ACHN (cell line): Measurements from ENCODE around the gene ANKRD16.
"Not testable (repeated sequence)": the region's sequence is repeated elsewhere in the genome, so short reads cannot be mapped to it uniquely, and the experiment has no call there.

Experiments
- DNase-seq: peaks from one replicate; pipeline ENCODE4 v3.0.0-alpha.2; 2015
- in situ Hi-C: cut with HindIII; loops from 2 replicates; pipeline ENCODE4 v1.10.0; 2017; ENCODE audit warnings: low sequenced_read_pairs, low pct_ligation_motif_present, low pct_unique_long_range_greater_than_20kb

ANKRD16 gene

GRCh38 chr10:5888351-5888750 is 1.3 kb downstream of the ANKRD16 start:
- DNase-seq: no peak
- in situ Hi-C loops: no loop called here

DNA sequence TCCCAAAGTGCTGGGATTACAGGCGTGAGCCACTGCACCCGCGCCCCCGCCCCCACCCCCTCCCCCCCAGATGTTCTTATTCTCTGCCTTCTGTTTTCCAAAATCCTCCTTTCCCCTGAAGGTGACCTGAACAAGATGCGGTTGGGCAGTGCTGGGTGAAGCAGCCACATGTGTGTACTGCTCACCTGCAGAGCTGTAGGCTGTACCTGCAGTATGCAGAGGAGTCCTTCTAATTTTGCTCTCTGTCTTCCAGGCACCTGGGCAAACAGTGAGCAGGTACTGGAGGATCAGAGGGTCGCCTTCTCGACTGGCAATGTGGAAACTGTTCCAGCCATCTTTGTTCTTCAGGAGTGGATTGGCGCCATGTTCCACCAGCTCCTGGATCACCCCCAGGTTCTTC is 2.1 kb downstream of the ANKRD16 start:
- no peak for DNase-seq
- in situ Hi-C loops: no loop called here

GRCh38 chr10:5887029-5887428 is 2.7 kb downstream of the ANKRD16 start:
- no peak for DNase-seq
- in situ Hi-C loops: no loop called here

DNA sequence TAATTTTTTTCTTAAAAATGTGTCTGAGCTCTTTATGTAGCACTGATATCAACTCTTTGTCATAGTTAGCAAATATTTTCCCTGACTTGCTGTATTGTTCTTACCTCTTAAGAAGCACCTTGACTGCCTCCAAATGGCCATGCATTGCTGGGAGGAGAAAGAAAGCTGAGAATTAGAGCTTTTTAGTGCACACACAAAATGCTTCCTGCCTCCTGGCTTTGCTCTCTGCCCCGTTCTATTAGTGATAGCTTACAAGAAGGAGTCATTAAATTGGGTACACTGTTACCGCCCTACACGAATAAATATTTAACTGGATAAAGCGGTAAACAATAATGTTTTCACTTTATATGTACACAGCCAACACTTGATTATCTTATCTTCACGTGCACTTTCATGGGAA is 4.1 kb downstream of the ANKRD16 start:
- DNase-seq: no peak
- in situ Hi-C loops: no loop called here

- in situ Hi-C loops: no loop called here
- DNase-seq: no peak
These were observed 6.7 kb downstream of the ANKRD16 start for GRCh38 chr10:5882961-5883360.

DNA sequence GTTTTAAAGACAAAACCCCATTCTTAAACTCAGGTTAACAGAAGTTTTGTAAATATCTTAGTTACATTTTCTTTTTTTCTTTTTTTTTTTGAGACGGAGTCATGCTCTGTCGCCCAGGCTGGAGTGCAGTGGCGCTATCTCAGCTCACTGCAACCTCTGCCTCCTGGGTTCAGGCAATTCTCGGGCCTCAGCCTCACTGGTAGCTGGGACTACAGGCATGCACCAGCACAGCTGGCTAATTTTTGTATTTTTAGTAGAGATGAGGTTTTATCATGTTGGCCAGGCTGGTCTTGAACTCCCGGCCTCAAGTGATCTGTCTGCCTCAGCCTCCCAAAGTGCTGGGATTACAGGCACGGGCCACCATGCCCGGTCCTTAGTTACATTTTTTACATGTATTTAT is 12.7 kb downstream of the ANKRD16 start:
- in situ Hi-C loops: not testable (repeated sequence)

GRCh38 chr10:5876181-5876768 is 13.4 kb downstream of the ANKRD16 start:
- in situ Hi-C loops: no loop called here
- no peak for DNase-seq

More for the DNA sequence above, 12.7 kb downstream of the ANKRD16 start:
- DNase-seq: not testable (repeated sequence)

DNA sequence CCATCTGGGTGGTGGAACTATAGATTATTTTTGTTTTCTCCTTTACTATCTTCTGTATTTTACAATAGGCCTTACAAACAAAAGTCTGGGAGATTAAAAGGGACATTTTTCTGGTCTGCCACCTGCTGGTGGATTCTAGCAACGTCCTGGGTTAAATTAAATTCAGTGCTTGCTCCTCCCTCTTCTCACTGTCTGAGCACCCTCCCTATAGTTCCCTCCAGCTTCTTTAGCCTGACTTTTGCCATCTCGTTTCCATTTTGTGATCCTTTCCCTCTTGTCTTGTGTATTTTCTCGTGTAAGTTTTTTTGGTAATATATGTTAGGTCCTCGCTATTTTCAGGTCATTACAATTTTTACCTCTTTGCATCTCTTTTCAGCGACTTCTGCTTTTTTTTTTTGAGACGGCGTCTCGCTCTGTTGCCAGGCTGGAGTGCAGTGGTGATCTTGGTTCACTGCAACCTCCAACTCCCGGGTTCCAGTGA is 16.1 kb downstream of the ANKRD16 start:
- in situ Hi-C loops: no loop called here

GRCh38 chr10:5871596-5871995 is 18.1 kb downstream of the ANKRD16 start:
- no peak for DNase-seq
- in situ Hi-C loops: no loop called here

More for the DNA sequence above, 16.1 kb downstream of the ANKRD16 start:
- peak; percentile 61 for DNase-seq

- in situ Hi-C loops: no loop called here
These were observed 20.5 kb downstream of the ANKRD16 start for GRCh38 chr10:5869156-5869555.

GRCh38 chr10:5868383-5868782 is 21.3 kb downstream of the ANKRD16 start:
- in situ Hi-C loops, DNase-seq: not testable (repeated sequence)

More at GRCh38 chr10:5869156-5869555, 20.5 kb downstream of the ANKRD16 start:
- no peak for DNase-seq

DNA sequence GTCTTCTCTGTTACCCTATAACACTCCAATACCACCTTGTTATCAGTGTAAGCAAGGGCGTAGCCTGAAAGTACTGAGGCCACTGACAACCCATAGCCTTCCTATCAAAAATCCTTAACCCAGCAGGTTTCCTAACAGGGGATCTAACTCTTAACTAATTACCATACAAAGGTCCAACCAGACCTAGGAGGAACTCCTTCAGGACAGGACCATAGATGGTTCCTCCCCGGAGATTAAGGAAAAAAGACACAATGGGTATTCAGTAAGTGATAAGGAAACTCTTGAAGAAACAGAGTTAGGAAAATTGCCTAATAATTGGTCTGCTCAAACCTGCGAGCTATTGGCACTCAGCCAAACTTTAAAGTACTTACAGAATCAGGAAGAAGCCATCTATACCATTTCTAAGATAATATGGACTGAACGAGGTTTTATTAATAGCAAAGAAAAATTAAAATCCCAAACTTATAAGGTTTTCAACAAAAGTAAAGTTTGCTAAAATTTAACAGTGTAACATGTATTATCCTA is 22.5 kb downstream of the ANKRD16 start:
- in situ Hi-C loops, DNase-seq: not testable (repeated sequence)

- DNase-seq, in situ Hi-C loops: not testable (repeated sequence)
These were observed 23.1 kb downstream of the ANKRD16 start for GRCh38 chr10:5866451-5867081.

DNA sequence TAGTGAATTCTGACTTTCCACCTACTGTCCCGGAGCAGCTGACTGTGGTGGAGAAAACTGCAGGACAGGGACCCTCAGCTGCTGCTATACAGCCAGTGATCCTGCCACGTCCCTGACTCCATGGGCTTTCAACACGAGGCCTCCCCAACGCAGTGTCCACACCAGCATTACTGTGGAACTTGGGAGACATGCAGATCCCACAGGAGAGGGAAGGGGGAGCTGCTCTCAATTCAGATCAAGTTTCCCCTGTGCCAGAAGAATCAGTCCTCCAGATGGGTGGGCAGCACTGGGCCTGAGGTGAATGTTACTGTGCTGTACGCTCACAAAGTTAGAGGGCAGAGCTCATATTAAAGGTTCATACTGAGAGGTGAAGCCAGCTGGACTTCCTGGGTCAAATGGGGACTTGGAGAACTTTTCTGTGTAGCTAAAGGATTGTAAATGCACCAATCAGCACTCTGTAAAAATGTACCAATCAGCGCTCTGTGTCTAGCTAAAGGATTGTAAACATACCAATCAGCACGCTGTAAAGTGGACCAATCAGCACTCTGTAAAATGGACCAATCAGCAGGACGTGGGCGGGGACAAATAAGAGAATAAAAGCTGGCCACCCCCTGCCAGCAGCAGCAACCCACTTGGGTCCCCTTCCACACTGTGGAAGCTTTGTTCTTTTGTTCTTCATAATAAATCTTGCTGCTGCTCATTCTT is 26.6 kb downstream of the ANKRD16 start:
- in situ Hi-C loops, DNase-seq: not testable (repeated sequence)

DNA sequence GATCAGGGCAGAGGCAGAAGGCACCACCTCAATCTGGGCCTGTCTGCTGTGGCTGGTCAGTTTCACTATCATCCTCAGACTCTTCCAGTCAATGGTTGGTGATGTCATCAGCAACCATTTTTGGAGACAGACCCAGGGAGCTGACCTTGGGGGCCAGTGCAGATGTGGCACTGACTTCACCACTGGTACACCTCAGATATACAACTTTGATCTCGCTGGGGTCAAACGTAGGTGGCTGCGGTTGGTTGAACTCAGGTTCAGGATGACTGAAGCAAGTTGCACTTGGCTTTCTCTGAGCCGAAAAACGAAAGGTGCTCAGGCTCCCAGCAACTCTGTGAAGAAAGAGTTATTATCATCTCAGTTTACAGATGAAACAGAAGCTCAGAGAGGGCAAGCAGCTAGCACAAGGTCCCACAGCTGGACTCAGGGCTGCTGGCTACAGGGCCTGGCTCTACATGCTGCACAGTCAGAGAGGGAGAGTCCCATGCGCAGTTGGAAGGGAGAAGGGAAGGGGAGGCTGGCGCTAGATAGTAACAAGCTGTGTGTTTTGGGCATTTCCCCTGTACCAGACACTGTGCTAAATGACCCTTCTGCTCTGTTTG is 27.2 kb downstream of the ANKRD16 start:
- in situ Hi-C loops: no loop called here
- DNase-seq: no peak

DNA sequence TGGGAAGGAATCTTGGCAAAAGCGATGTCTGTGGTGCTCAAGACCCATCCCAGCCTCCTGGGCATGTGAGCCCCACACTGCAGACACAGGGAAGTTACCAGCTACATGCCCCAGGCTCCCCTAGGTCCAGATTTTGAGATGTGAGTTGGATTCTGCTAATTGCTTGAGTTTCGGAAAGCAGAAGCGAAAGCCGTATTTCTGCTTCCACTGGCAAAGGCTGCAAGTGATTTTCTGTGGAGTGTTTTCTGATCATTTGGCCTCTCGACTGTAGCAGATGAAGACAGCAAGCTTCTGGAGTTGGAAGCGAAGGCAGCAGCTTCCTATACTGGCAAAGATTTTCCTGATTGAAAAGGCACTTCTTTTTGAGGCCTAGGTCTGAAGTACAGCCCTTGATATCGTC is 29.6 kb downstream of the ANKRD16 start:
- DNase-seq: no peak
- in situ Hi-C loops: no loop called here

GRCh38 chr10:5858811-5859210 is 30.9 kb downstream of the ANKRD16 start:
- in situ Hi-C loops: no loop called here

GRCh38 chr10:5856701-5857004 is 33.0 kb downstream of the ANKRD16 start:
- in situ Hi-C loops: no loop called here
- no peak for DNase-seq

More at GRCh38 chr10:5858811-5859210, 30.9 kb downstream of the ANKRD16 start:
- DNase-seq: no peak
